Right lobe of liver (tissue), 6 donors: ENCODE data around the gene CYB5B. TPM values are rescaled to one million over a fixed set of nuclear protein-coding genes. Genes with fewer than 3 reads are reported as not detected.

Source experiments
- ATAC-seq, 4 donors: fragments of 200-7000 bp; cut with Tn5 transposase; one replicate each; pipeline ENCODE4 v1.9.1; 2020; ENCODE audit warnings: mild to moderate bottlenecking in 4 of 4, moderate library complexity in 4 of 4
- DNase-seq, 3 donors: peaks; one replicate each; pipeline ENCODE4 v3.0.0-alpha.2; 2020
- H3K27ac ChIP-seq, 3 donors: fragments of 200-600 bp; one replicate each; pipeline ENCODE4 v1.8.0; 2022
- H3K27me3 ChIP-seq, 2 donors: fragments of 200-600 bp; one replicate each; pipeline ENCODE4 v1.8.0; 2022
- H3K36me3 ChIP-seq, 4 donors: fragments of 200-600 bp; sonication (generic) in 1 of 4; one replicate each; pipeline versions ENCODE4 v1.5.1 to v1.8.0; 2017 to 2022; ENCODE audit warnings: control low read depth in 1 of 4
- H3K4me1 ChIP-seq, 4 donors: fragments of 200-600 bp; sonication (generic) in 1 of 4; one replicate each; pipeline versions ENCODE4 v1.5.1 to v1.8.0; 2017 to 2022; ENCODE audit warnings: control low read depth in 1 of 4
- H3K4me3 ChIP-seq, 3 donors: fragments of 200-600 bp; one replicate each; pipeline ENCODE4 v1.8.0; 2022
- H3K9me3 ChIP-seq, 4 donors: fragments of 200-600 bp; sonication (generic) in 1 of 4; one replicate each; pipeline versions ENCODE4 v1.5.1 to v1.8.0; 2017 to 2022; ENCODE audit warnings: control low read depth in 1 of 4
- POLR2A ChIP-seq: fragments of 450-650 bp; IDR thresholded peaks from one replicate; pipeline ENCODE4 v1.6.1; 2017; ENCODE audit warnings: antibody characterized with exemption, mild to moderate bottlenecking
- WGBS: methylation state at CpG from one replicate; pipeline ENCODE4 v1.1.6; 2018; ENCODE audit warnings: low coverage, low lambda C conversion rate; ENCODE audit not compliant: insufficient coverage; ENCODE audit errors: missing lambda C conversion rate; 5-methylcytosine and 5-hydroxymethylcytosine counted together
- intact Hi-C, 2 donors: fragments of 100-400 bp; cut with DNase I; formaldehyde crosslinking; loops; one replicate each; pipeline versions ENCODE4 v1.11.2 to v1.14.1; 2022
- total RNA-seq, 6 experiments: library from RNA; depleted of rRNA in 2 of 6; stranded (reverse); fragments of >200 nt in 2 of 6; fragmentation: NEBNext Ultra II Directional in 3 of 6; extraction: Animal tissue kit (Norgen Biotek cat#: 25700) in 3 of 6; gene quantifications; one replicate each; pipeline versions ENCODE4 v1.1.0 to v1.2.4, GENCODE V29; 2016 to 2023
- TF ChIP-seq, protein P1 (sequence below), 4 donors: fragments of 200-600 bp in 3 of 4; fragments of 450-650 bp in 1 of 4; IDR thresholded peaks; one replicate each; pipeline versions ENCODE4 v1.5.1 to v1.8.0; 2016 to 2022; ENCODE audit warnings: antibody characterized with exemption in 4 of 4, mild to moderate bottlenecking in 2 of 4
- donor health status: DM: no; HTN: yes; CAD: no.
- donor health status: DM: no; HTN: no; CAD: no.
- donor health status: DM: no; HTN: no; CAD: no.
- donor health status: DM: no; HTN: yes; CAD: no.
- donor health status: DM: no; HTN: yes; CAD: no.

The CYB5B gene
- total RNA-seq, 6 experiments from 2014 or later = 19.1 to 42.1 (median 30.5) TPM

GRCh38 chr16:69431948-69432468, 7.6 kb downstream of the CYB5B start:
- ATAC-seq = no peak
- Histone ChIP-seq H3K27ac (no peak overlapping the region), H3K9me3 (no peaks in the 10 kb centered on the region), H3K27me3 (no peaks in the 10 kb centered on the region), H3K4me1 (peaks cover 0 to 12% (median 3%) of the 10 kb centered on the region in 4 donors), H3K36me3 (peaks cover 0 to 32% (median 8%) of the 10 kb centered on the region in 4 donors), H3K4me3 (no peak overlapping the region)
- TF ChIP-seq POLR2A = no peak
- TF ChIP-seq, protein P1, sequence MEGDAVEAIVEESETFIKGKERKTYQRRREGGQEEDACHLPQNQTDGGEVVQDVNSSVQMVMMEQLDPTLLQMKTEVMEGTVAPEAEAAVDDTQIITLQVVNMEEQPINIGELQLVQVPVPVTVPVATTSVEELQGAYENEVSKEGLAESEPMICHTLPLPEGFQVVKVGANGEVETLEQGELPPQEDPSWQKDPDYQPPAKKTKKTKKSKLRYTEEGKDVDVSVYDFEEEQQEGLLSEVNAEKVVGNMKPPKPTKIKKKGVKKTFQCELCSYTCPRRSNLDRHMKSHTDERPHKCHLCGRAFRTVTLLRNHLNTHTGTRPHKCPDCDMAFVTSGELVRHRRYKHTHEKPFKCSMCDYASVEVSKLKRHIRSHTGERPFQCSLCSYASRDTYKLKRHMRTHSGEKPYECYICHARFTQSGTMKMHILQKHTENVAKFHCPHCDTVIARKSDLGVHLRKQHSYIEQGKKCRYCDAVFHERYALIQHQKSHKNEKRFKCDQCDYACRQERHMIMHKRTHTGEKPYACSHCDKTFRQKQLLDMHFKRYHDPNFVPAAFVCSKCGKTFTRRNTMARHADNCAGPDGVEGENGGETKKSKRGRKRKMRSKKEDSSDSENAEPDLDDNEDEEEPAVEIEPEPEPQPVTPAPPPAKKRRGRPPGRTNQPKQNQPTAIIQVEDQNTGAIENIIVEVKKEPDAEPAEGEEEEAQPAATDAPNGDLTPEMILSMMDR (IDR thresholded peaks at IDR 0.05) = no peak
- intact Hi-C loops = no loop called here
- 89% methylated on average over 2 of the region's 2 CpGs for WGBS
- no peak for DNase-seq

DNA sequence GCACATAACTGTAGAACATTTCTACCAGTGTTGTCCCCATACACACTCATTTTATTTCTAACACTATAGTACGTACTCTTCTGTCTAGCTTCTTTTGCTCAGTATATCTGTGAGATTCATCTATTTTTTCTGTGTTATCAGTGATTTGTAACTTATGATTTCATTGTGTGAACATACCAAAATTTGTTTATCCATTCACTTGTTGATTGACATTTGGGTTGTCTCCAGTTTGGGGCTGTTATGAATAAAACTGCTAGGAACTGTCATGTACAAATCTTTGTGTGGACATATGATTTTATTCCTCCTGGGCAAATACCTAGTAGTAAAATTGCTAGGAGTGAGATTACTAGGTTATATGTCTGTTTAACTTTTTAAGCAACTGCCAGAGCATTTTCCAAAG, 9.6 kb downstream of the CYB5B start:
- Histone ChIP-seq H3K9me3 (no peaks in the 10 kb centered on the region), H3K27ac (no peak overlapping the region), H3K4me1 (peaks cover 0 to 15% (median 3%) of the 10 kb centered on the region in 4 donors), H3K4me3 (no peak overlapping the region), H3K27me3 (no peaks in the 10 kb centered on the region), H3K36me3 (peaks cover 0 to 32% (median 5%) of the 10 kb centered on the region in 4 donors)
- intact Hi-C loops = no loop called here
- ATAC-seq (no peak), DNase-seq (no peak)
- WGBS = 91% methylated on average over 1 of the region's 1 CpG
- TF ChIP-seq POLR2A = no peak
- TF ChIP-seq, protein P1 (IDR thresholded peaks at IDR 0.05) = no peak

GRCh38 chr16:69435977-69436820, 11.8 kb downstream of the CYB5B start:
- TF ChIP-seq, protein P1 (IDR thresholded peaks at IDR 0.05) = no peak
- TF ChIP-seq POLR2A = no peak
- Histone ChIP-seq H3K4me3 (no peak overlapping the region), H3K9me3 (no peaks in the 10 kb centered on the region), H3K27ac (no peak overlapping the region), H3K27me3 (no peaks in the 10 kb centered on the region), H3K36me3 (peaks cover 0 to 15% (median 4%) of the 10 kb centered on the region in 4 donors), H3K4me1 (peaks cover 0 to 15% (median 3%) of the 10 kb centered on the region in 4 donors)
- intact Hi-C loops = no loop called here
- 50% methylated on average over 7 of the region's 7 CpGs for WGBS
- ATAC-seq (peak; percentile 59 to 75 (median 67)), DNase-seq (no peak)

DNA sequence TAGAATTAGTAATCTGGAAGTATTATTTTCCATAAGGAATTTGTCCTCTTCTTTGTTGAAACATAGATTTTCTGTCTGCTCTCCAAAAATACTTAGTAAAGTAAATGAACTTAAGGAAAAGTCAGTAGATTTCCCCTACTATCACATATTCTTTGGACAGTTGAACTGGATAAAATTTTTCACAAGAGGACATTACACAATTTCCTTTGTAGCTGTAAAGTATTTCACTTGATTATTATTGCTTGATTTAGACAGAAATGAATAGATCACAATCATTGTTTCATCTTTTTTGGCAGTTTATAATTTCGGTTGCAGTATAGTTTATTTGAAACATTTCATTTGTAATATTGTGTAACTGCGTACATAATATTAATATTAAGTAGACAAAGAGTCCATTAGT, 12.5 kb downstream of the CYB5B start:
- H3K36me3 ChIP-seq = peaks cover 0 to 8% (median 2%) of the 10 kb centered on the region in 4 donors
- H3K27ac ChIP-seq = peak overlapping the region in 1 of 3 donors; percentile 10
- TF ChIP-seq, protein P1 (IDR thresholded peaks at IDR 0.05) = no peak
- no peak for TF ChIP-seq POLR2A
- no peaks in the 10 kb centered on the region for H3K27me3 ChIP-seq
- intact Hi-C loops = no loop called here
- no peaks in the 10 kb centered on the region for H3K9me3 ChIP-seq
- WGBS = 24% methylated on average over 2 of the region's 2 CpGs
- H3K4me3 ChIP-seq = no peak overlapping the region
- DNase-seq = no peak
- peaks cover 0 to 15% (median 3%) of the 10 kb centered on the region in 4 donors for H3K4me1 ChIP-seq
- ATAC-seq = peak in 2 of 4 donors; percentile 28 to 40
